Heart left ventricle (tissue), 16 donors: ENCODE data around the gene FOCAD. TPM values are rescaled to one million over a fixed set of nuclear protein-coding genes. Genes with fewer than 3 reads are reported as not detected.

Experiments used
- ATAC-seq, 4 donors: fragments of 200-7000 bp; cut with Tn5 transposase; one replicate each; pipeline ENCODE4 v1.9.1; 2020 to 2022; ENCODE audit warnings: moderate library complexity in 4 of 4, mild to moderate bottlenecking in 3 of 4, moderate number of reproducible peaks in 1 of 4
- DNase-seq, 5 donors: peaks; one replicate each; pipeline ENCODE4 v3.0.0-alpha.2; 2020
- H3K27ac ChIP-seq, 12 donors: fragments of 200-600 bp; sonication (generic) in 4 of 12; one replicate each; pipeline versions ENCODE4 v1.5.0 to v1.8.0; 2016 to 2022; ENCODE audit warnings: mild to moderate bottlenecking in 2 of 12
- H3K27me3 ChIP-seq, 9 donors: fragments of 200-600 bp; sonication (generic) in 2 of 9; one replicate each; pipeline versions ENCODE4 v1.5.1 to v1.8.0; 2016 to 2022; ENCODE audit warnings: mild to moderate bottlenecking in 3 of 9
- H3K36me3 ChIP-seq, 9 donors: fragments of 200-600 bp; sonication (generic) in 2 of 9; one replicate each; pipeline versions ENCODE4 v1.5.0 to v1.8.0; 2018 to 2022; ENCODE audit warnings: mild to moderate bottlenecking in 2 of 9
- H3K4me1 ChIP-seq, 12 donors: fragments of 200-600 bp; sonication (generic) in 4 of 12; one replicate each; pipeline versions ENCODE4 v1.5.0 to v1.8.0; 2016 to 2022; ENCODE audit warnings: mild to moderate bottlenecking in 3 of 12
- H3K4me3 ChIP-seq, 12 donors: fragments of 200-600 bp; sonication (generic) in 4 of 12; one replicate each; pipeline versions ENCODE4 v1.5.0 to v1.8.0; 2017 to 2022; ENCODE audit warnings: mild to moderate bottlenecking in 9 of 12, moderate library complexity in 4 of 12
- H3K9me3 ChIP-seq, 12 donors: fragments of 200-600 bp; sonication (generic) in 4 of 12; one replicate each; pipeline versions ENCODE4 v1.5.0 to v1.8.0; 2016 to 2022; ENCODE audit warnings: mild to moderate bottlenecking in 1 of 12
- POLR2A ChIP-seq, 2 donors: fragments of 450-650 bp; IDR thresholded peaks; one replicate each; pipeline ENCODE4 v1.6.1; 2017; ENCODE audit warnings: antibody characterized with exemption in 2 of 2, mild to moderate bottlenecking in 2 of 2, moderate library complexity in 2 of 2
- WGBS, 4 donors: extraction: QIAGEN DNeasy Blood & Tissue Kit in 2 of 4; methylation state at CpG; one replicate each; pipeline versions ENCODE4 v1.1.5 to v1.1.7; 2013 to 2018; 5-methylcytosine and 5-hydroxymethylcytosine counted together
- intact Hi-C, 10 donors: fragments of 100-400 bp; cut with DNase I; formaldehyde crosslinking; loops; one replicate each; pipeline versions ENCODE4 v1.11.1 to v1.14.2; 2022
- polyA plus RNA-seq, 2 donors: library from polyadenylated mRNA; stranded (reverse); fragments of 200-250 nt; gene quantifications; one replicate each; pipeline ENCODE4 v1.2.3, GENCODE V29; 2013
- total RNA-seq, 9 donors: library from RNA; depleted of rRNA in 2 of 9; stranded (reverse); fragments of >200 nt in 2 of 9; fragmentation: NEBNext Ultra II Directional in 3 of 9; extraction: Animal tissue kit (Norgen Biotek cat#: 25700) in 3 of 9; gene quantifications; one replicate each; pipeline versions ENCODE4 v1.1.0 to v1.2.4, GENCODE V29; 2016 to 2023
- TF ChIP-seq, protein P1 (sequence below), 12 donors: fragments of 200-600 bp; sonication (generic) in 4 of 12; IDR thresholded peaks; one replicate each; pipeline versions ENCODE4 v1.5.0 to v1.8.0; 2018 to 2022; ENCODE audit warnings: antibody characterized with exemption in 12 of 12, mild to moderate bottlenecking in 5 of 12
- donor health status: ischemic (EF 13 %, LVEDD 7.1; RV severe dilation, severe dysfunction).
- donor health status: healthy with polysubstance abuse.
- donor health status: DM: no; HTN: yes; CAD: no.
- donor health status: DM: no; HTN: no; CAD: no.
- donor health status: ischemic (EF 25% LVEDD 6.9; RV normal size, moderate dysfunction).
- donor health status: ischemic (EF 25% LVEDD 5.7; RV mildly dilated, moderate dysfunction).
- donor health status: healthy.
- donor health status: DM: yes; HTN: yes; CAD: no.
- donor health status: ischemic (EF 35%, LVEDD 5.7; RV mildly dilated, moderate dysfunction).
- donor health status: nonischemic (EF 11% LVEDD 7.7; RV severe dilation, severe dysfunction).
- donor health status: DM: yes; HTN: yes; CAD: no.
- donor health status: PGD.
- donor health status: ischemic (EF 29% LVEDD 5.4; RV normal size, mild dysfunction).
- donor health status: nonischemic (EF 23%, LVEDD 6.1; RV moderate dilation, normal function).

The FOCAD gene
- total and polyA plus RNA-seq, 11 donors = 8.6 to 39.5 (median 28.3) TPM

DNA sequence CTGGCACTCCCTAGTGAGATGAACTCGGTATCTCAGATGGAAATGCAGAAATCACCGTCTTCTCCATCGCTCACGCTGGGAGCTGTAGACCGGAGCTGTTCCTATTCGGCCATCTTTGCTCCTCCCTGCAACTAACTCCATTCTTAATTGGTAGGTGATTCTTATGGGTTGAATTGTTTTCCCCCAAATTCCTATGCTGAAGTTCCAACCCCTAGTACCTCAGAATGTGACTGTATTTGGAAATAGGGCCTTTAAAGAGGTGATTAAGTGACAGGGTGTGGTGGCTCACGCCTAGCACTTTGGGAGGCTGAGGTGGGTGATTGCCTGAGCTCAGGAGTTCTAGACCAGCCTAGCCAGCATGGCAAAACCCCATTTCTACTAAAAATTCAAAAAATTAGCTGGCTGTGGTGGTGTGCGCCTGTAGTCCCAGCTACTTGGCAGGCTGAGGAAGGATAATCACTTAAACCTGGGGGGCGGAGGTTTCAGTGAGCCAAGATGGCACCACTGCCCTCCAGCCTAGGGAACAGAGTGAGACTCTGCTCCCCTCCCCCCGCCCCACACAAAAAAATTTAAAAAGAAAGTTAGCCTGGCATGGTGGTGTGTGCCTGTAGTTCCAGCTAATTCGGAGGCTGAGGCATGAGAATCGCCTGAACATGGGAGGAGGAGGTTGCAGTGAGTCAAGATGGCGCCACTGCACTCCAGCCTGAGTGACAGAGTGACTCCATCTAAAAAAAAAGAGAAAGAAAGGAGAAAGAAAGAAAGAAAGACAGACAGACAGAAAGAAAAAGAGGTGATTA is 25.2 kb upstream of the FOCAD start:
- TF ChIP-seq POLR2A (IDR thresholded peaks at IDR 0.05) = no peak
- no peak for DNase-seq
- Histone ChIP-seq H3K4me1 (peaks cover 0 to 20% (median 0%) of the 10 kb centered on the region in 12 donors), H3K27ac (peak overlapping the region in 5 of 12 donors; percentile 5 to 61 (median 41)), H3K4me3 (peak overlapping the region in 11 of 12 donors; percentile 37 to 77 (median 54)), H3K36me3 (no peaks in the 10 kb centered on the region), H3K9me3 (peaks cover 0 to 8% (median 0%) of the 10 kb centered on the region in 12 donors), H3K27me3 (no peaks in the 10 kb centered on the region)
- peak in 2 of 4 donors; percentile 24 to 45 for ATAC-seq
- intact Hi-C loops = no loop called here
- 72 to 78% (median 76%) methylated on average over 13 of the region's 13 CpGs for WGBS, 4 donors

DNA sequence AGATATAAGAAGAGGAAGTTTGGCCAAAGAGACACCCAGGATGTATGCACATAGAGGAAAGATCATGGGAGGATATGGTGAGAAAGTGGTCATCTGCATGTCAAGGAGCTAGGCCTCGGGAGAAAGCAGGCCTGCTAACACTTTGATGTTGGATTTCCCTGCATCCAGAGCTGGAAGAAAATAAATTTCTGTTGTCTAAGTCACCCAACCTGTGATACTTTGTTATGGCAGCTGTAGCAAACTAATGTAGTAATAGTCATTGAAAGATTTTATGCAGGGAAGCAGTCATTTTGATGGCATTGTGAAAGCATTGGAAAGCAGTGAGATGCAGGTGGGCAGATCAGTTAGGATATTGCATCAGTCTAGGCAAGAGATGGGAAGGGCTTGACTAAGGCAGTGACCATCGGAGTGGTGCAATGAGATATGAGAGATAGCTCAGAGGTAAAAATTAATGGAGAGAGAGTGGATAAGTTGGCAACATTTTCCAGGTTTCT is 24.5 kb upstream of the FOCAD start:
- peaks cover 0 to 4% (median 0%) of the 10 kb centered on the region in 12 donors for H3K9me3 ChIP-seq
- TF ChIP-seq, protein P1, sequence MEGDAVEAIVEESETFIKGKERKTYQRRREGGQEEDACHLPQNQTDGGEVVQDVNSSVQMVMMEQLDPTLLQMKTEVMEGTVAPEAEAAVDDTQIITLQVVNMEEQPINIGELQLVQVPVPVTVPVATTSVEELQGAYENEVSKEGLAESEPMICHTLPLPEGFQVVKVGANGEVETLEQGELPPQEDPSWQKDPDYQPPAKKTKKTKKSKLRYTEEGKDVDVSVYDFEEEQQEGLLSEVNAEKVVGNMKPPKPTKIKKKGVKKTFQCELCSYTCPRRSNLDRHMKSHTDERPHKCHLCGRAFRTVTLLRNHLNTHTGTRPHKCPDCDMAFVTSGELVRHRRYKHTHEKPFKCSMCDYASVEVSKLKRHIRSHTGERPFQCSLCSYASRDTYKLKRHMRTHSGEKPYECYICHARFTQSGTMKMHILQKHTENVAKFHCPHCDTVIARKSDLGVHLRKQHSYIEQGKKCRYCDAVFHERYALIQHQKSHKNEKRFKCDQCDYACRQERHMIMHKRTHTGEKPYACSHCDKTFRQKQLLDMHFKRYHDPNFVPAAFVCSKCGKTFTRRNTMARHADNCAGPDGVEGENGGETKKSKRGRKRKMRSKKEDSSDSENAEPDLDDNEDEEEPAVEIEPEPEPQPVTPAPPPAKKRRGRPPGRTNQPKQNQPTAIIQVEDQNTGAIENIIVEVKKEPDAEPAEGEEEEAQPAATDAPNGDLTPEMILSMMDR (IDR thresholded peaks at IDR 0.05) = no peak
- no peak for TF ChIP-seq POLR2A (IDR thresholded peaks at IDR 0.05)
- intact Hi-C loops = no loop called here
- WGBS, 4 donors = 74 to 86% (median 82%) methylated on average over 2 of the region's 2 CpGs
- no peaks in the 10 kb centered on the region for H3K27me3 ChIP-seq
- peaks cover 0 to 20% (median 0%) of the 10 kb centered on the region in 12 donors for H3K4me1 ChIP-seq
- ATAC-seq = no peak
- no peak overlapping the region for H3K27ac ChIP-seq
- DNase-seq = no peak
- no peaks in the 10 kb centered on the region for H3K36me3 ChIP-seq
- peak overlapping the region in 6 of 12 donors; percentile 50 to 77 (median 59) for H3K4me3 ChIP-seq

DNA sequence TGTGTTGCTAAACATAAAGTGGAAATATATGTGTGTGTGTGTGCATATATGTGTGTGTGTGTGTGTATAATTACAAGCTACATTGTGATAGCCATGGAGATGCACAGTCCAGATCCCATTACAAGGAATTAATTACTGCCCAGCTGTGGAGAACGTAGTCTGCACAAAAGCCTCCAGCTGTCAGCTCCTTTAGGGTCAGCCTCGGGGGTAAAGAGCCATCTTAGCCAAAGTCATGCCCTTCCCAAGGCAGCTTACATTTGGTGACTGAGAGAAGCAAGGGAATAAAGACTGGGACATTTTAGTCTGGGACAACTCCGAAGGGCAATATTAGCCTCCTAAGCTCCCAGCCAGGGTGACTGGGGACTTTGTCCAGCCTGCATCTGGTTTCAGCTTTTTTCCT is 21.9 kb upstream of the FOCAD start:
- intact Hi-C loops = no loop called here
- WGBS, 4 donors = 57 to 68% (median 63%) methylated on average over 3 of the region's 3 CpGs

DNA sequence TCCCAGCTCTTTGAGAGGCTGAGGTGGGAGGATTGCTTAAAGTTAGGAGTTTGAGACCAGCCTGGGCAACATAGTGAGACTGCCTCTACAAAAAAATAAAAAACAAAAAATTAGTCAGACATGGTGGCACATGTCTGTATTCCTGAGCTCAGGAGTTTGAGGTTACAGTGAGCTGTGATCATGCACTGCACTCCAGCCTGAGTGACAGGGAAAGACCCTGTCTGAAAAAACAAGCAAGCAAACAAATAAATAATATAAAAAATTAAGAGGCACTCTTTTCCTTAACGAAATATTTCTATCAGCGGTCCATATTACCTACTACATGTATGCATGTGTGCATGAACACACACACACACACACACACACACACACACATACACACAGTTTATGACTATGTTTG is 20.9 kb upstream of the FOCAD start:
- Histone ChIP-seq H3K4me1 (peaks cover 0 to 20% (median 0%) of the 10 kb centered on the region in 12 donors), H3K27me3 (no peaks in the 10 kb centered on the region), H3K27ac (no peak overlapping the region), H3K36me3 (no peaks in the 10 kb centered on the region), H3K9me3 (no peaks in the 10 kb centered on the region), H3K4me3 (no peak overlapping the region)
- DNase-seq (no peak), ATAC-seq (no peak)
- TF ChIP-seq, protein P1 (IDR thresholded peaks at IDR 0.05) = no peak
- no peak for TF ChIP-seq POLR2A (IDR thresholded peaks at IDR 0.05)
- intact Hi-C loops = no loop called here
- WGBS, 4 donors = 90 to 97% (median 94%) methylated on average over 2 of the region's 2 CpGs

More for the DNA sequence above, 21.9 kb upstream of the FOCAD start:
- no peak for DNase-seq
- H3K4me3 ChIP-seq = no peak overlapping the region
- no peaks in the 10 kb centered on the region for H3K36me3 ChIP-seq
- ATAC-seq = no peak
- H3K4me1 ChIP-seq = peaks cover 0 to 20% (median 0%) of the 10 kb centered on the region in 12 donors
- TF ChIP-seq, protein P1 (IDR thresholded peaks at IDR 0.05) = no peak
- no peak for TF ChIP-seq POLR2A (IDR thresholded peaks at IDR 0.05)
- no peaks in the 10 kb centered on the region for H3K9me3 ChIP-seq
- no peaks in the 10 kb centered on the region for H3K27me3 ChIP-seq
- no peak overlapping the region for H3K27ac ChIP-seq
